Measurements from ENCODE around the gene SLC30A2.

SLC30A2 gene

DNA sequence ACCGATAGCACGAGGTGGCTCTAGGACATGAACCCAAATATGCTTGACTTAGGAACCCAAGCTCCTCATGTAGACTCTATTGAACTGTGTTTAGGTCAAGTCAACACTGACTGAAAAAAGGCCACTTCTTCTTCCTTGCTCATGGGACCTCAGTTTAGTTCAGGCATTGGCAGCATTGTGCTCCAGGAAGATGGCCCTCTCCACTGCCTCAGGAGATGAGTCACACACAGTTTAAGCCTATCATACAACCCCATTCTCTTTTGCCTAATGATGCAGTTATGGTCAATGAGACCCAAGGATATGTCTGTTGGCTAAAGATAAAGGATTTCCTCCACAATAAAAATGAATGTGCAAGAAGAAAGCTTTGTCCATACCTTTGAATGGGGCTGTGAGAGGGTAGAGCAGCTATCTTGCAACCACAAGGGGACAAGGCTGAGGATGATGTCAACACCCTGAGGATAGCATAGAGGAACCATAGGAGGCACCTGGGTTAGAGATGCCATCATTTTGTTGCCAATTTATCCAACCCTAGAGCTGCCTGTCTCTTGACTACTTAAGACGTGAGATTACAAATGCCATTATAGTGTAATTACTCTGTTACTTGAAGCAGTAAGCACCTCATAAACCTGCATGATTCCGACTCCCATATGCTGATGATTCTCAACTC lies 24.5 kb upstream of the SLC30A2 start:
- DNase-seq (ENCODE audit: low read depth): no peak

- no peak for DNase-seq (ENCODE audit: low read depth)
These were observed 24.0 kb upstream of the SLC30A2 start for GRCh38 chr1:26069941-26070295.

DNA sequence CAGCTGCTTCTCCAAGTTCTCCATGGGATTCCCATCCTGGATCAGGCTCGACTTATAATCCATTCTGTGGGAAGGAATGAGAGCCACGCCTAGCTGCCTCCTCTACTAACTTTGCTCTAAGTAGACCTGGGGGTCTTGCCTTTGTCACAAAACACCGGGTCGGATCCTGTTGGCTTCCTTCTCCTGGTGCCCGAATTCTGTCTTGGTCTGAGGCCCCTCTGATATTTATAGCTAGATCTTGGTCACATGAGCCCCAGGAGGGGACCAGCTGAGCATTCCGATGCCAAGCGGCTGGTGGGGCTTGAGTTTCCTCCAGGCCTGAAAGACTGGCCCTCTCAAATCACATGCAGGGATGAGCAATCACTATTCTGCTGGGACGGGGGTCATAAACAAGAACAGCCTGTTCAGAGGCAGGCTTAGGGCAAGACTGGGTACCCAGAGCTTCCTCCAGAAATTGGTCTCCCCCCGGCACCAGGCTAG lies 21.6 kb upstream of the SLC30A2 start, which contains the start of gene TRIM63:
TRIM63 (minus strand) TSS at position 199 of the 480 bp plus-strand sequence; CDS start at position 63, 136 bp downstream.
- DNase-seq (ENCODE audit: low read depth): peak; percentile 21

DNA sequence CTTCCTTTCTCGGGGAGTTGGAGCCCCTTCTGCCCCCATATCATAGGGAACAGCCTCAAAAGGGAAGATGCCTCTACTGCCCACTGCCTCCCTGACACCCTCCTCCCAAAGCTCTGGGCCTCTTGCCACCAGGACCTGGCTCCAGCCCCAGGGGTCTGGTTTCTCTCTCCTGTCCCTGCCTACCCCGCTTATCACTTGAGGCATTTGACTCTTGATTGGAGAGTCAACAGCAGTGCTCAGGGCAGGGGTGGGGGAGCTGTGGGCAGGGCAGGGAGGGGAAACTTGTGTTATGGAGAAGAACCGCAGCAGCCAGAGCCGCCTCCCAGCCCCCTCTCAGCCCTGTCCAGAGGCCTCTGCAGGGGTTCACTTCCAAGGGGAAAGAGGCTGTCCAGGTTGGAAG lies 20.9 kb upstream of the SLC30A2 start:
- peak; percentile 69 for DNase-seq (ENCODE audit: low read depth)

GRCh38 chr1:26066160-26066559 lies 20.2 kb upstream of the SLC30A2 start:
- no peak for DNase-seq (ENCODE audit: low read depth)

GRCh38 chr1:26064553-26064952 lies 18.6 kb upstream of the SLC30A2 start:
- no peak for DNase-seq (ENCODE audit: low read depth)

GRCh38 chr1:26060832-26061574 lies 15.1 kb upstream of the SLC30A2 start:
- DNase-seq (ENCODE audit: low read depth): no peak

- DNase-seq (ENCODE audit: low read depth): no peak
These were observed 14.0 kb upstream of the SLC30A2 start for GRCh38 chr1:26059906-26060305.

DNA sequence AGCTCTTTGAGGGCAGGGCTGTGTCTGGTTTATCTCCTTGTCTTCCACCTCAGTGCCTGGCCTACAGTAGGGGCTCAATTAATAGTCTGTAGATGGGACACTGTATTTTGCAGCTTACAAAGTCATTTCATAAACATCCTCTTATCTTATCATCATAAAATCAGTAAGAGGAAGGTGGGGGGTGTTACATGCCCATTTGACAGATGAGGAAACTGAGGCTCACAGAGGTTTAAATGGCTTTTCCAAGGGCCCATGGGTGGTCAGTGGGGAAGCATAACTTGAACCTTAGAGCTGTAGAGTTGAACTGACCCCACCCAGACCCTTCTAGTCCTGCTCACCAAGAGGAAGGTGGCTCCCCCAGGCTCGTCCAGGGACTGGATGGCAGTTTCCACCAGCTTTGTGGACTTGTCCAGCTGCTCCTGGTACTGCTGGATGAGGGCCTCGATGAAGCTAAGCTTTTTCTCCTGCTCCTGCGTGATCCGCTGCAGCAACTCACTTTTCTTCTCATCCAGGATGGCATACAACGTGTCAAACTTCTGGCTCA lies 12.2 kb upstream of the SLC30A2 start:
- no peak for DNase-seq (ENCODE audit: low read depth)

- DNase-seq (ENCODE audit: low read depth): no peak
These were observed 11.3 kb upstream of the SLC30A2 start for GRCh38 chr1:26057189-26057588.

DNA sequence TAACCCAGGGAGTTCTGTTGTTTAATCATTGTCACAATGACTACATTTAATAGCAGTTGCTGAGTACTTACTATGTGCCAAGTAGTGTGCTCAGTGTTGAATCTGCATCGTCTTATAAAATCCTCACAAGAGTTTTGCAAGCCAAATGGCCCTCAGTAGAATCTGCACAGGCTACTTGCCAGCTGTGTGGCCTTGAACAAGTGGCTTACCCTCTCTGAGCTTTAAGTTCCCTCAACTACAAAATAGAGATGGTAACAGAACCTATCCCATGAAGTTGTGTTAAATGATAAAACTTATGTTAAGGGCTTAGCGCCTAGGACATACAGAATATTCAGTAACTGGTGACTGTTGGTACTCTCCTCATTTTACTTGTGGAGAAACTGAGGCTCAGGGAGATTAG lies 9.1 kb upstream of the SLC30A2 start:
- no peak for DNase-seq (ENCODE audit: low read depth)

DNA sequence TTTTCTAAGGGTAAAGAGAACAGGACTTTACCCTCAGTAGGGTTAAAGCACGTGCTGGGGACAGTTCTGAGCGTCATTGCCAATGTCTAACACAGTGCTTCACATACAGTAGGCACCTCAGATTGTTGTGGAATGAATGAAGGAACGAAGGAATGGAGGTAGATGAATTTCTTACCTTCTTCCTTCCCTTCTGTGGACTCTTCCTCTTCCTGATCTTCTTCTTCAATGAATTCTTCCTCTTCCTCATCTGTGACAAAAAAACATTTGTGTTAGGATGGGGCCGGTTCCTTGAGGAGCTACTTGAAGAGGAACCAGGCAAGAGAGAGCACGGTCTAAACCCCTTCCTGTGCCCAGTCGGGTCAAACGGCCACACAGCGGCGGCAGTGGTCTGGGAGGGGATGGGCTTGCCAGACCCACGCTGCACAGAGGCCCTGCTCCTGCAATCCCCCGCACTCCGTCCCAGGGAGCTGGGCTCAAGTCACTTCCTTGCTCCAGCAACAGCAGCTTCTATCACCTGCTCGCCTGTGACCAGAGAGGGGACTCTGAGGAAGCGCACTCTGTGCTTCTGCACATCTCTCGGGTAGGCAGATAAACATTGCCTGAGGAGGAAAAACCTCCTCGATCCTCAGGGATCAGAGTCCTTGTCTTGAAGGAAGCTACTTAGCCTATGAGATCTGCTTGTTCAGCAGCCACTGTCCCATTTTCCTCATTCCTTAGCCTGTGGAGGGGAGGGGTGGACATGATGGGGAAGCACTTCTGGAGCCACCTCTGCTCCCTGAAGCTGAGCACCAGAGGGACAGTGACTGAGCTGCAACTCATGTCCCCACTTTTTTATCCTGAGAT lies 8.0 kb upstream of the SLC30A2 start:
- DNase-seq (ENCODE audit: low read depth): no peak

GRCh38 chr1:26050248-26050640 lies 4.3 kb upstream of the SLC30A2 start:
- no peak for DNase-seq (ENCODE audit: low read depth)

- peak; percentile 51 for DNase-seq (ENCODE audit: low read depth)
These were observed 3.8 kb upstream of the SLC30A2 start for GRCh38 chr1:26049531-26050247.

DNA sequence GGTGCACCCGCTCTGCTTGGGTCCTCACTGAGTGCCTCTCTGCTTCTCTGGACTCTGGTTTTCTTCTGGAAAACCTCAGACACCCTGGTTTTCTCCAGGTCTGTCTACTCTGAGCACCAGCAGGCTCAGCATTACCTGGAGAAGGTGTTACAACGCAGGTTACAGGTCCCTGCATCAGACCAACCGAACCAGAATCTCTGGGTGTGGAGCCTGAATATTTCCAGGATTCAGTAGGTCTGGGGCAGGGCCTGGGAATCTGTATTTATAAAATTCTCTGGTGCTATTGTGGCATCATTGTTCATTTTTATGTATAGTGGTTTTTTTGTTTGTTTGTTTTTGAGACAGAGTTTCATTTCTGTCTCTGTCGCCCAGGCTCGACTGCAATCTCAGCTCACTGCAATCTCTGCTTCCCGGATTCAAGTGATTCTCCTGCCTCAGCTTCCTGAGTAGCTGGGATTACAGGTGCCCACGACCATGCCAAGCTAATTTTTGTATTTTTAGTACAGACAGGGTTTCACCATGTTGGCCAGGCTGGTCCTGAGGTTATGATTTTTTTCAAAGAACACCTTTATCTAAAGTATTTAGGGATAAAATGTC lies 1.5 kb upstream of the SLC30A2 start:
- DNase-seq (ENCODE audit: low read depth): no peak

- no peak for DNase-seq (ENCODE audit: low read depth)
These were observed 553 bp upstream of the SLC30A2 start for GRCh38 chr1:26046246-26047095.

DNA sequence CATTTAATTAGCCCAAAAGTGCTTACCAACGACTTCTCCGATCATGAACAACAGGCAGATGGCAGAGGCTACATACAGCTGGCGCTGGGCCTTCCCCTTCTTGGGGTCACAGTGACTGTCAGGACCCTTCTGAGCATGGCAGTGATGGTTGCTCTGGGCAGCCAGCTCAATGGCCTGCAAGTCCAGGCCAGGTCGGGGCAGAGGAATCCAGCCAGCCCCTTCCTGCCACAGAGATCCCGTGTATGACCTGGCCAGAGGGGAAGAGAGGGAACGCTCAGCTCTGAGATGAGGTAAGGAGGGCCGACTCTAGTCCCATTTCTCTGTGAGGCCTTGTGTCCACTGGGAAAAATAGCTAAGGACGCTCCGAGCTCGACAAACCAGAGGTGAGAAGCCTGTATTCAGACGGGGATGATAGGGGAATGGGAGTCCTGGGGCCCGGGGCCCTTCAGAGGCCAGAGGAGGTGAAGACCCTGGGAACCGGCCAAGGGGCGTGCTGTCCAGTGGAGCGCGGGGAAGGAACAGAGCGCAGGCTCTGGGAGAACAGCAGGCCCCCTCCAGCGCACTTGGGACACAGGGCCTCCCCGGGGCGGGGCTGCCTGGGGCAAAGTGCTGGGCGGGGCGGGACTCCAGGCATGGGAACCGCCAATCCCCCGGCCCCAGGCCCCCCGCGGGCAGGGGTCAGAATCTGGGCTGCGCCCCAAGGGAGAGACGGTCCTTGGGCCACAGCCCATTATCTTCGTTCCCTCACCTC lies 772 bp downstream of the SLC30A2 start:
- no peak for DNase-seq (ENCODE audit: low read depth)

DNA sequence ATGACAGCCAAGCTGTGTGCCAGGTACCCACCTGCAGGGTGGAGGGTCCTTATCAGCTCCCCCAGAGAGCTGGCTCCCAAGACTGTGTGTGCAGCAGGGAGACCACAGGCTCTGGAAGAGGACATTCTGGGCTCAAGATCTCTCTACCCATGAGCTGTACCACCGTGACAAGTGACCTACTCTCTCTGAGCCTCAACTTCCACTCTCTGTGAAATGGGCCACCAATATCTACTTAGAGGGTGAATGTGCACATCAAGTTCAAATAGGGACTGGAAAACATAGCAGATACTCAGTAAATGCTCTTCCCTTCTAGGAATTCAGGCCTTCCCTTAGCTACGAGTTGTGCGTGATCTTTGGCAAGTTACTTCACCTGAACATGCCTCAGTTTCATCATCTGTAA lies 1.5 kb downstream of the SLC30A2 start:
- DNase-seq (ENCODE audit: low read depth): no peak

- no peak for DNase-seq (ENCODE audit: low read depth)
These were observed 2.2 kb downstream of the SLC30A2 start for GRCh38 chr1:26043765-26044164.

GRCh38 chr1:26041978-26042377 lies 3.9 kb downstream of the SLC30A2 start:
- DNase-seq (ENCODE audit: low read depth): no peak

Measured in amniotic epithelial cell (primary cell).